Kidney (tissue), 14 donors: ENCODE results near the gene ST8SIA3. TPM values are rescaled to one million over a fixed set of nuclear protein-coding genes. Genes with fewer than 3 reads are reported as not detected.

ENCODE experiments used
- DNase-seq, 5 donors: peaks; one replicate each; pipeline ENCODE4 v3.0.0-alpha.2; 2013 to 2020
- FAIRE-seq: peaks from 2 replicates; lab custom pipeline; 2012; peaks lifted over from hg19 to GRCh38; lab: Jason Lieb, UNC
- H3K27ac ChIP-seq, 2 donors: one replicate each; pipeline ENCODE4 v1.7.0; 2013; ENCODE audit warnings: low read depth in 2 of 2, low read length in 2 of 2, inconsistent platforms in 1 of 2
- H3K27me3 ChIP-seq: one replicate; pipeline ENCODE4 v1.7.1; 2013; ENCODE audit warnings: low read length, inconsistent platforms; ENCODE audit not compliant: control insufficient read depth, insufficient read depth
- H3K36me3 ChIP-seq, 3 donors: one replicate each; pipeline versions ENCODE4 v1.7.0 to v1.7.1; 2013; ENCODE audit warnings: low read length in 3 of 3, control low read depth in 1 of 3, inconsistent platforms in 1 of 3; ENCODE audit not compliant: insufficient read depth in 3 of 3, control insufficient read depth in 2 of 3
- H3K4me1 ChIP-seq, 3 donors: one replicate each; pipeline versions ENCODE4 v1.7.0 to v1.7.1; 2013; ENCODE audit warnings: low read length in 3 of 3, inconsistent platforms in 1 of 3, low read depth in 1 of 3; ENCODE audit not compliant: control insufficient read depth in 2 of 3, insufficient read depth in 2 of 3
- H3K4me3 ChIP-seq, 3 donors: one replicate each; pipeline versions ENCODE4 v1.7.0 to v1.8.1; 2013; ENCODE audit warnings: low read length in 3 of 3, control low read depth in 1 of 3, inconsistent platforms in 1 of 3
- H3K9ac ChIP-seq, 3 donors: one replicate each; pipeline versions ENCODE4 v1.7.0 to v1.7.1; 2013; ENCODE audit warnings: low read length in 3 of 3, control low read depth in 1 of 3, inconsistent platforms in 1 of 3
- H3K9me3 ChIP-seq, 3 donors: one replicate each; pipeline versions ENCODE4 v1.7.0 to v1.7.1; 2013; ENCODE audit warnings: low read length in 3 of 3, control low read depth in 1 of 3, inconsistent platforms in 1 of 3; ENCODE audit not compliant: control insufficient read depth in 2 of 3, insufficient read depth in 1 of 3
- intact Hi-C: fragments of 100-400 bp; cut with DNase I; formaldehyde crosslinking; loops from one replicate; pipeline ENCODE4 v1.11.1; 2022
- polyA plus RNA-seq: library from polyadenylated mRNA; stranded (reverse); fragments of 350-450 nt; fragmentation: Illumina TruSeq; extraction: RNeasy Lipid Tissue Mini Kit (QIAGEN cat#74804); gene quantifications from one replicate; pipeline ENCODE4 v1.2.3, GENCODE V29; 2014; ENCODE audit warnings: low read depth, low replicate concordance; ENCODE audit not compliant: insufficient read depth
- total RNA-seq: library from RNA; stranded (reverse); fragmentation: NEBNext Ultra II Directional; extraction: Animal tissue kit (Norgen Biotek cat#: 25700); gene quantifications from one replicate; pipeline ENCODE4 v1.2.1, GENCODE V29; 2021
- TF ChIP-seq, protein P1 (sequence below): IDR thresholded peaks from 3 replicates; pipeline ENCODE4 v1.5.1; 2012; ENCODE audit warnings: mild to moderate bottlenecking, moderate library complexity, borderline replicate concordance; ENCODE audit not compliant: insufficient read depth; ENCODE audit errors: extremely low read depth
- donor health status: control.
- donor health status: control.
- donor health status: control.
- donor health status: control.
- donor health status: control.
- donor health status: DM: yes; HTN: yes; CAD: no.
- donor health status: Normal renal cell carcinoma (clear cell type).

The ST8SIA3 gene
- total and polyA plus RNA-seq, 2 donors from 2014 or later = not detected

DNA sequence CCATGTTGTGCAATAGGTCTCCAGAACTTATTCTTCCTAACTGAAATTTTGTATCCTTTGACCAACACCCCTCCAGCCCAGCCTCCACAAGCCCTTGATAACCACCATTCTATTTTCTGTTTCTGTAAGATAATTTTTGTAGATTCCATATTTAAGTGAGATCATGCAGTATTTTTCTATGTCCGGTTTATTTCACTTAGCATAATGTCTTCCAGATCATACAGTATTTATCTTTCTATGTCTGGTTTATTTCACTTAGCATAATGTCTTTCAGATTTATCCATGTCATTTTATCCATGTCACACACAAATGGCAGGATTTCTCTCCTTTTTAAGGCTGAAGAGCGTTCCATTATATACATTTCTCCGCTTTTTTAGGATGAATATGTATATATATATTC, 58.4 kb downstream of the ST8SIA3 start:
- DNase-seq (no peak), FAIRE-seq (no peak)
- no peak overlapping the region for H3K27ac ChIP-seq
- no peak overlapping the region for H3K4me3 ChIP-seq
- no peaks in the 10 kb centered on the region for H3K27me3 ChIP-seq
- intact Hi-C loops = no loop called here
- no peaks in the 10 kb centered on the region for H3K4me1 ChIP-seq
- TF ChIP-seq, protein P1, sequence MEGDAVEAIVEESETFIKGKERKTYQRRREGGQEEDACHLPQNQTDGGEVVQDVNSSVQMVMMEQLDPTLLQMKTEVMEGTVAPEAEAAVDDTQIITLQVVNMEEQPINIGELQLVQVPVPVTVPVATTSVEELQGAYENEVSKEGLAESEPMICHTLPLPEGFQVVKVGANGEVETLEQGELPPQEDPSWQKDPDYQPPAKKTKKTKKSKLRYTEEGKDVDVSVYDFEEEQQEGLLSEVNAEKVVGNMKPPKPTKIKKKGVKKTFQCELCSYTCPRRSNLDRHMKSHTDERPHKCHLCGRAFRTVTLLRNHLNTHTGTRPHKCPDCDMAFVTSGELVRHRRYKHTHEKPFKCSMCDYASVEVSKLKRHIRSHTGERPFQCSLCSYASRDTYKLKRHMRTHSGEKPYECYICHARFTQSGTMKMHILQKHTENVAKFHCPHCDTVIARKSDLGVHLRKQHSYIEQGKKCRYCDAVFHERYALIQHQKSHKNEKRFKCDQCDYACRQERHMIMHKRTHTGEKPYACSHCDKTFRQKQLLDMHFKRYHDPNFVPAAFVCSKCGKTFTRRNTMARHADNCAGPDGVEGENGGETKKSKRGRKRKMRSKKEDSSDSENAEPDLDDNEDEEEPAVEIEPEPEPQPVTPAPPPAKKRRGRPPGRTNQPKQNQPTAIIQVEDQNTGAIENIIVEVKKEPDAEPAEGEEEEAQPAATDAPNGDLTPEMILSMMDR = no peak
- H3K36me3 ChIP-seq = no peaks in the 10 kb centered on the region
- no peaks in the 10 kb centered on the region for H3K9me3 ChIP-seq
- H3K9ac ChIP-seq = no peak overlapping the region

DNA sequence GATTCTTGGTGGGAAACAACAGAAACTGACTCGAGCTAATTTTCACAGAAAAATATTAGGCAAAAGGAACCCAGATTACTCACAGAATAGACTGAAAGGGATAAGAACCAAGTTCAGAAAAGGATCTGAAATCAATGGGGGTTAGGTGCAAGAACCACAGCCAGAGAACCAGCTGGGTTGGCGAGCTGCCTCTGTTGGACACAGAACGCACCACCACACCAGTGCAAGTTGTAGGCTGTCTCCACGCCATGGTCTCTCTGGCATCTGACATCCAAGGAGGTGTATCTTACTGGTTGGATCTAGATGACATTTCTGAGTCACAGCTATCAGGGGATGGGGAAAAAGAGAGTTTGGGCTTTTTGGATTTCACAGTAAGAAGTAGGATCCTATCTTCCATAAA, 64.2 kb downstream of the ST8SIA3 start:
- H3K27me3 ChIP-seq = no peaks in the 10 kb centered on the region
- no peaks in the 10 kb centered on the region for H3K36me3 ChIP-seq
- H3K9ac ChIP-seq = no peak overlapping the region
- DNase-seq (no peak), FAIRE-seq (no peak)
- intact Hi-C loops = no loop called here
- TF ChIP-seq, protein P1 = no peak
- H3K4me3 ChIP-seq = no peak overlapping the region
- H3K4me1 ChIP-seq = no peaks in the 10 kb centered on the region
- no peak overlapping the region for H3K27ac ChIP-seq
- H3K9me3 ChIP-seq = peaks cover 0 to 4% (median 0%) of the 10 kb centered on the region in 3 donors

Other genes with a start within 250 kb of the ST8SIA3 start
- not detected for gene BOD1L2, start 205.5 kb upstream of the ST8SIA3 start, total RNA-seq
- gene BOD1L2, start 205.5 kb upstream of the ST8SIA3 start, polyA plus RNA-seq = not detected
- gene ONECUT2, start 82.8 kb downstream of the ST8SIA3 start, total RNA-seq = 0.22 TPM
- 0.02 TPM for gene ONECUT2, start 82.8 kb downstream of the ST8SIA3 start, polyA plus RNA-seq
- 32.5 TPM for gene FECH, start 234.1 kb downstream of the ST8SIA3 start, total RNA-seq
- gene FECH, start 234.1 kb downstream of the ST8SIA3 start, polyA plus RNA-seq = 36.9 TPM